Peyer's patch (tissue), 4 donors: ENCODE results near the gene RHOA. TPM values are rescaled to one million over a fixed set of nuclear protein-coding genes. Genes with fewer than 3 reads are reported as not detected.

Experiments
- DNase-seq, 3 donors: peaks; one replicate each; pipeline ENCODE4 v3.0.0-alpha.2; 2017 to 2019
- H3K27ac ChIP-seq, 4 donors: fragments of 200-600 bp; sonication (generic); one replicate each; pipeline ENCODE4 v1.5.1; 2016 to 2019
- H3K27me3 ChIP-seq, 2 donors: fragments of 200-600 bp; sonication (generic); one replicate each; pipeline ENCODE4 v1.5.1; 2019
- H3K36me3 ChIP-seq, 3 donors: fragments of 200-600 bp; sonication (generic); one replicate each; pipeline ENCODE4 v1.5.1; 2016 to 2019
- H3K4me1 ChIP-seq, 4 donors: fragments of 200-600 bp; sonication (generic); one replicate each; pipeline ENCODE4 v1.5.1; 2016 to 2019
- H3K4me3 ChIP-seq, 4 donors: fragments of 200-600 bp; sonication (generic); 1 replicate in 3 of 4; 2 replicates in 1 of 4; pipeline ENCODE4 v1.5.1; 2016 to 2019; ENCODE audit warnings: mild to moderate bottlenecking in 1 of 4
- H3K9me3 ChIP-seq, 4 donors: fragments of 200-600 bp; sonication (generic); one replicate each; pipeline ENCODE4 v1.5.1; 2016 to 2019; ENCODE audit warnings: mild to moderate bottlenecking in 1 of 4
- CTCF ChIP-seq, 6 experiments: fragments of 450-650 bp in 4 of 6; fragments of 200-600 bp in 2 of 6; sonication (generic) in 1 of 6; IDR thresholded peaks; one replicate each; pipeline ENCODE4 v1.5.1; 2017 to 2019; ENCODE audit warnings: antibody characterized with exemption in 6 of 6, mild to moderate bottlenecking in 3 of 6, moderate library complexity in 1 of 6
- POLR2A ChIP-seq, 2 donors: fragments of 450-650 bp; IDR thresholded peaks; one replicate each; pipeline ENCODE4 v1.5.1; 2017; ENCODE audit warnings: antibody characterized with exemption in 2 of 2, mild to moderate bottlenecking in 2 of 2, moderate library complexity in 2 of 2
- total RNA-seq, 4 donors: library from RNA; depleted of rRNA; stranded (reverse); fragments of >200 nt; gene quantifications; one replicate each; pipeline ENCODE4 v1.1.0, GENCODE V29; 2016

Gene RHOA
- total RNA-seq, 4 donors from 2014 or later = 223 to 294 (median 274) TPM

DNA sequence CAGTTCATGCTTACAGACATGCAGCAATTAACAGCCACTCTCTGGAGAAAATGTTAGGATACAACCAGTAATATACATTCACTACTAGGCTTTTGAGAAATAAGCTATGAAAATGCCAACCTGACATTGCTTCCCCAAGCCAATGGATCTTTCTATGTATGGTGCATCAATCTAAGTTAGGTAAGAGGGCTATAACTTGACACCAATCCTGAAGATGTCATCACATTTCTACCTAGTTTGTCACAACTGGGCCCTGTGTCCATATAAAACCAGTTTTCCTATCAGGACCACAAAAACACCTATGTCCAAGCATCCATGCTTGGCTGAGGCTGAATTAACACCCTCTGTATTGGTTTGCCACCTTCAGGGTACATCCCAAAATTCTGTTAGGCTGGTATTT lies 39.8 kb downstream of the RHOA start:
- peaks cover 0 to 78% (median 0%) of the 10 kb centered on the region in 3 donors for H3K36me3 ChIP-seq
- no peaks in the 10 kb centered on the region for H3K9me3 ChIP-seq
- TF ChIP-seq POLR2A (IDR thresholded peaks at IDR 0.05) (no peak), CTCF (IDR thresholded peaks at IDR 0.05) (no peak)
- H3K27me3 ChIP-seq = no peaks in the 10 kb centered on the region
- H3K4me1 ChIP-seq = no peaks in the 10 kb centered on the region
- no peak for DNase-seq
- no peak overlapping the region for H3K27ac ChIP-seq
- no peak overlapping the region for H3K4me3 ChIP-seq

DNA sequence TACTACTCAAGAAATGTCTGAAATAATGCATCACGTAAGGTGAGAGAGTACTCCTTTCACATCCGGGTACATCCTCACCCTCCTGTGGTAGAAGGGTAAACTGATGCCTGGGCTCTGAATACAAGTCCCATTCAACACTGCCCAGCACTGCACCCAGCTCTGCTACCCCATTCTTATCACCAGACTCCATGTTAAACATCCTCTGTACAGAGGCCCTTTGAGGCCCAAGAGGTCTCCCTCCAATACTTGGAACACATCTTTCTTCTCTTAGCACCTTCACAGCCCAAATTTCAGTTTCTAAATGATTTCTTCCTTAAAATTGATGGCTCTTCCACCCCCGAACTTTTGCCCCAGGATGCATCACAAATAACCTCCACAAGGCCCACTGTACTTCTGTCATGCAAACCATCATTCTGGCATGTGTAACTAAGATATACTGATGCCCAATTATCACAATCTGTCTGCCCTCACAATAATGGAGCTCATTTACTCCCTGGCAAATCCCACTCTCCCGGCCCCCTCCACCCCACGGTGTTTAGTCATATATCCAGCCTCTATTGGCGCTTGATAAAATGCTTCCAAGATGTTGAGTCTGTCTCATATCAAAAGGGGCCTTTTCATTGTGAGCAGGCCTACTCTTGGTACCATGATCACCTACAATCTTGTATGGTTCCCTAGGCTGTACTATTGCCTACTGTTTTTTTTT lies 41.0 kb downstream of the RHOA start:
- H3K4me3 ChIP-seq = no peak overlapping the region
- no peaks in the 10 kb centered on the region for H3K9me3 ChIP-seq
- TF ChIP-seq POLR2A (IDR thresholded peaks at IDR 0.05) (no peak), CTCF (IDR thresholded peaks at IDR 0.05) (no peak)
- H3K27me3 ChIP-seq = no peaks in the 10 kb centered on the region
- no peak overlapping the region for H3K27ac ChIP-seq
- peaks cover 0 to 90% (median 0%) of the 10 kb centered on the region in 3 donors for H3K36me3 ChIP-seq
- no peak for DNase-seq
- H3K4me1 ChIP-seq = no peaks in the 10 kb centered on the region

- H3K4me3 ChIP-seq = no peak overlapping the region
- H3K27me3 ChIP-seq = no peaks in the 10 kb centered on the region
- peaks cover 0 to 10% (median 6%) of the 10 kb centered on the region in 4 donors for H3K4me1 ChIP-seq
- peaks cover 0 to 81% (median 0%) of the 10 kb centered on the region in 3 donors for H3K36me3 ChIP-seq
- TF ChIP-seq CTCF (IDR thresholded peaks at IDR 0.05) = no peak
- TF ChIP-seq POLR2A (IDR thresholded peaks at IDR 0.05) = no peak
- H3K9me3 ChIP-seq = no peaks in the 10 kb centered on the region
- DNase-seq = no peak
- no peak overlapping the region for H3K27ac ChIP-seq
Observed at GRCh38 chr3:49362561-49362960, 49.2 kb downstream of the RHOA start.

- no peak for DNase-seq
- Histone ChIP-seq H3K27ac (peak overlapping the region in 2 of 4 donors; percentile 94 to 95), H3K4me3 (no peak overlapping the region), H3K36me3 (peaks cover 0 to 51% (median 0%) of the 10 kb centered on the region in 3 donors), H3K4me1 (peaks cover 0 to 10% (median 6%) of the 10 kb centered on the region in 4 donors), H3K9me3 (no peaks in the 10 kb centered on the region), H3K27me3 (no peaks in the 10 kb centered on the region)
- TF ChIP-seq POLR2A (IDR thresholded peaks at IDR 0.05) (no peak), CTCF (IDR thresholded peaks at IDR 0.05) (no peak)
Observed at GRCh38 chr3:49359623-49360022, 52.2 kb downstream of the RHOA start.

- Histone ChIP-seq H3K4me3 (peak overlapping the region; percentile 68 to 85 (median 78)), H3K4me1 (peaks cover 0 to 10% (median 6%) of the 10 kb centered on the region in 4 donors), H3K27me3 (no peaks in the 10 kb centered on the region), H3K27ac (peak overlapping the region; percentile 85 to 95 (median 94)), H3K36me3 (peaks cover 0 to 44% (median 0%) of the 10 kb centered on the region in 3 donors), H3K9me3 (no peaks in the 10 kb centered on the region)
- TF ChIP-seq CTCF (IDR thresholded peaks at IDR 0.05) (no peak), POLR2A (IDR thresholded peaks at IDR 0.05) (no peak)
- DNase-seq = no peak
Observed at GRCh38 chr3:49358884-49359225, 52.9 kb downstream of the RHOA start.
